GM19035 (cell line): ENCODE measurements around the gene ATXN1.
A peak's percentile ranks its signal among the peaks of the same experiment; 100 is the strongest.

Experiments used
- ATAC-seq: cut with Tn5 transposase; IDR thresholded peaks from one replicate; pipeline ENCODE4 v1.9.1; 2021; ENCODE audit not compliant: unreplicated experiment

The ATXN1 gene

GRCh38 chr6:16354692-16355091 lies 406.6 kb downstream of the ATXN1 start:
- no peak for ATAC-seq

GRCh38 chr6:16352821-16353438 lies 408.3 kb downstream of the ATXN1 start:
- no peak for ATAC-seq

GRCh38 chr6:16352258-16352635 lies 409.0 kb downstream of the ATXN1 start:
- no peak for ATAC-seq

- no peak for ATAC-seq
Measured at GRCh38 chr6:16349544-16349943, 411.7 kb downstream of the ATXN1 start.

DNA sequence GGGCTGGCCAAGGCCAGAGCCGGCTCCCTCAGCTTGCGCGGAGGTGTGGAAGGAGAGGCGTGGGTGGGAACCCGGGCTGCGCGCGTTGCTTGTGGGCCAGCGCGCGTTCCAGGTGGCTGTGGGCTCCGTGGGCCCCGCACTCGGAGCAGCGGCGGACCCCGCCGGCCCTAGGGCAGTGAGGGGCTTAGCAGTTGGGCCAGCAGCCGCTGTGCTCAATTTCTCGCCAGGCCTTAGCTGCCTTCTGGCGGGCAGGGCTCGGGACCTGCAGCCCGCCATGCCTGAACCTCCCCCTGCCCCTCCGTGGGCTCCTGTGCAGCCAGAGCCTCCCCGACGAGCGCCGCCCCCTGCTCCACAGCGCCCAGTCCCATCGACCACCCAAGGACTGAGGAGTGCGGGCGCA lies 414.4 kb downstream of the ATXN1 start:
- no peak for ATAC-seq

- ATAC-seq, result no peak
Measured at GRCh38 chr6:16345449-16346330, 415.6 kb downstream of the ATXN1 start.

DNA sequence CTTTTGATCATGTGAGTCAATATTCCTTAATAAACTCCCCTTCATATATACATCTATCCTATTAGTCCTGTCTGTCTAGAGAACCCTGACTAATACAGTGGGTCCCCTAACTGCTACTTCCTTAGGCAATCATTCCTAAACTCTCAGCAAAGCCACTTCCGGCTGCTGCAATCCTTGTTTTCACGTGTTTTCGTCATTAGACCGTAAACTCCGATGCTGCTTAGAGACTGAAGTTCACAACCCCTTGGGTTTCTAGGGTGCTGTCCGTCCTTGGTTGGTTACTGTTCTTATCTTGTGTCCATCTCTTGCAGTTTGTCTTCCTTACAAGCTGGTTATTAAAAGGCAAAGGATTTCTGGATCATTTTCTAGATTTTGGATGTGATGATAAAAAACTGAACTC lies 416.5 kb downstream of the ATXN1 start:
- no peak for ATAC-seq

DNA sequence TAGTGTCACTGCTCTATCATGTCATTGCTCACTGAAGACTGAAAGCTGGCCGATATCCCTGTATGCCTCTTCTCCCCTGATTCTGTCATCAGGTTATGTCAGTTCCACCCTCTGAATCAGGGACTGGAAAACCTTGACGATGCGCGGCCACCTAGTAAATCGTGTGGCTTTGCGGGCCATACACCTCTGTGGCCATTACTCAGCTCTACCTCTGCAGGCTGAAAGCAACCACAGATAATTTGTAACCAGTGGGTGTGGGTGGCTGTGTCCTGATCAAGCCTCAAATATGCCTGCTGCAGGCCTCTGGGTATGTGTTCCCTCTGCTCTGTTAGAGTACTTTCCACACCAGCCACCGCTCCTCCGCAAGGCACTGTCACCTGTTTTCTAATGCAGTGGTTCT lies 417.7 kb downstream of the ATXN1 start:
- ATAC-seq, result no peak

DNA sequence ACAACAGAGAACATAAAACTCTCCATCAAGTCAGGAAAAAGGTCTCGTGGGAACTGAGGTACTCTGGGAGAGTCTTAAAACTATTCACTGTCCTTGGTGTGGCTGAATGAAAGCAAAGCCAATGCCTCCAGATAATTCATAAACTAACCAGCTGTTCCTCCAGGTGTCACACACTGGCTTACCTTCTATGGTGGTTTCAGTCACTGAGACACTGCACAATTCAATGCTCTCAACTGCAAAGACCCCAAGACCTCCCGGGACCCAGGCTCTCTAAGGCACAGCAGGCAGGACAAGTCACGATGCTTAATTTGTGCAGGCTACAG lies 422.0 kb downstream of the ATXN1 start:
- ATAC-seq, result no peak

- ATAC-seq, result no peak
Measured at GRCh38 chr6:16338577-16339264, 422.5 kb downstream of the ATXN1 start.

DNA sequence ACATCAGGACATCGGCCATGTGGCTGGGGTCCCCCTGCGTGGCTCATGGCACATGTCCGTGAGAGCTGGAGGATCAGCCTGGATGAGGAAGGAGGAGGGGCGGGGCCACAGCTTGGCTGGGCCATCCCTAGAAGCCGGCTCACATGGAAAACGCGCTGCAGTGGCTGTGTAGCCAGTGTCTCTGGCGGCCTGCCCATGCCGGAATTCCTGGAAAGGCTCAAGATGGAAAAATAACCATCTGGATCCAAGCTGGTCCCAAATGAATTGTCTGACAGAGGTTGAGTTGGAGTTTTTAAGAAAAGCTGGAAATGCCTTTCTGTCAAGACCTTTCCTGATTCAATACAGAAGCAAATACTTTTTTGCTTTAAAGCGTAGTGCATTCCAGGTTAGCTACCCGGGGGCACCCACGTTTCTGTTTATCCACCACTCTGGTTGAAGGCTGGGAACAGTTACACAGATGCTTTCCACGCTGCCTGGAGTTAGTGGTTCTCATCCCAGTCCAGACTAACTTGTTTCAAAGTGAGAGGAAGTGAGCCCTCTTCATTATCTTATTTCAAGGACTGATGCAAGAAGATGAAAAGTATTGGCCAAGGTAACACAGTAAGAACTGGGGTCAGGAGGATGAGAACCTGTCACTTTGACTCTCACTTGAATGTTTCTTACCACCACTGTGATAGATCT lies 423.8 kb downstream of the ATXN1 start:
- ATAC-seq, result no peak

- ATAC-seq, result no peak
Measured at GRCh38 chr6:16336911-16337294, 424.4 kb downstream of the ATXN1 start.

GRCh38 chr6:16336056-16336818 lies 425.0 kb downstream of the ATXN1 start:
- ATAC-seq, result no peak

GRCh38 chr6:16335176-16335575 lies 426.1 kb downstream of the ATXN1 start:
- ATAC-seq, result no peak

DNA sequence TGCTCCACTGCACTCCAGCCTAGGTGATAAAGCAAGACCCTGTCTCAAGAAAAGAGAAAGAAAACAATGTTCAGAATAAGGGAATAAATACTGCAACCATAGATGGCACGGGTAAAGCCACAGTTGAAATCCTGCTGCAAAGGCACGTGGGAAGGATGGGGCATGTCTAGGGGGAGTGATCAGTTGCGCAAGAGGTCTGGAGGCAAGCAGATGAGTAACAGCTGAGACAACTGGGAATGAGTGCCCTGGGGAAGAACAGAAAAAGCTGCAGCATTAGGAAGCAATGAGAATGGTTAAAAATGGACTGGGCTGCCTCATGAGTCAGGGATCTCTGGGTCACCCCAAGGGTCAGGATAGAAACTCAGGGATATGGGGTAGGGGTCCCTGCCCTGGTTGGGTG lies 426.6 kb downstream of the ATXN1 start:
- ATAC-seq, result no peak

DNA sequence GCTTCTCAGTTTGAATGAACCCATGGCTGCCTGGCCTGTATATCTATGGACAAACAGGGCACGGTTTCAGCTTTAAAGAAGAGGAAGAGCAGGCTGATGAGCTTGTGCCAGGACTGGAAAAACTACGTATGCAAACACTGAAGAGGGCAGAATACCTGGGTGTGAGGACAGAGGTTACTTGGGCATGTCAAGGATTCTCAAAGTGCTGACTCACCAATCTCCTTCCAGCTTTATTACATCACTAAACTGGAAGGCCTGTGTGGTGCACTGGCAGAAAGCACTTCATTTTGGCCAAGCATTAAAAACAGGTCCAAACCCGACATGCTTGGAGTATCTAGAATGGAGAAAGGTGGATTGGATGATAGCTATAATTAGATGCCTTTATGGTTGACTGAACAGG lies 427.7 kb downstream of the ATXN1 start:
- no peak for ATAC-seq

- ATAC-seq, result peak; percentile 88
Measured at GRCh38 chr6:16332175-16332542, 429.1 kb downstream of the ATXN1 start.

GRCh38 chr6:16331384-16332174 lies 429.7 kb downstream of the ATXN1 start:
- ATAC-seq, result peak; percentile 59

DNA sequence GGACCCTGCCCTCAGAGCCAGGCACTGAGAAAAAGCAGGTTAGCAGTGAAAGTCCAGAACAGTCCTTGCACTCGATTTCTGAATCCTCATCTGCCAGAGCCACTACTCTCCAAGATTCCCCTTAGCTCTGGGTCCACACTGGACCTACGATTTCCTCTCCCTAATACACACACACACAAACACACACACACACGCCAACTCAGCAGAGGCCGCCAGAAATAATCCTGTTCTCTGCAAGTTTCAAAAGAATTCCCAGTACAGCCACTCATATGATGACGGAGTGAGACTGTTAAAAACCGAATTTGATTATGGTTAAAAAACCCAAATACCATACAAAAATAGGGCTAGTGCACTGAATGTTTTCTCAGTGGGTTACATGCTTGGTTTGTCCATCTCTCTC lies 432.0 kb downstream of the ATXN1 start:
- ATAC-seq, result no peak

- ATAC-seq, result no peak
Measured at GRCh38 chr6:16327777-16328325, 433.4 kb downstream of the ATXN1 start.
